Activated T-cell treated with anti-CD3 and anti-CD28 coated beads, Interleukin-2, amount 50 U/mL, for 48 hours (primary cell): Measurements from ENCODE around the gene LRRC45.

Source experiments
- DNase-seq, 2 experiments: peaks; one replicate each; pipeline ENCODE4 v3.0.0-alpha.2; 2020

LRRC45 gene

GRCh38 chr17:82008258-82008940 is 14.7 kb upstream of the LRRC45 start:
- DNase-seq = no peak

- no peak for DNase-seq
Measured at GRCh38 chr17:82008941-82009405, 14.1 kb upstream of the LRRC45 start.

- no peak for DNase-seq
Measured at GRCh38 chr17:82009413-82009812, 13.7 kb upstream of the LRRC45 start.

- no peak for DNase-seq
Measured at GRCh38 chr17:82010575-82011525, 12.3 kb upstream of the LRRC45 start.

GRCh38 chr17:82011617-82012187 is 11.4 kb upstream of the LRRC45 start:
- no peak for DNase-seq

- no peak for DNase-seq
Measured at GRCh38 chr17:82012261-82012639, 10.9 kb upstream of the LRRC45 start.

GRCh38 chr17:82012640-82013295 is 10.3 kb upstream of the LRRC45 start:
- DNase-seq = no peak

- no peak for DNase-seq
Measured at GRCh38 chr17:82013341-82013740, 9.8 kb upstream of the LRRC45 start.

GRCh38 chr17:82013772-82014321 is 9.3 kb upstream of the LRRC45 start:
- no peak for DNase-seq

- no peak for DNase-seq
Measured at GRCh38 chr17:82014432-82014831, 8.7 kb upstream of the LRRC45 start.

GRCh38 chr17:82014971-82015310 is 8.2 kb upstream of the LRRC45 start:
- DNase-seq = no peak

GRCh38 chr17:82015311-82015971 is 7.7 kb upstream of the LRRC45 start:
- DNase-seq = no peak

- DNase-seq = no peak
Measured at GRCh38 chr17:82016061-82016874, 6.8 kb upstream of the LRRC45 start.

- DNase-seq = no peak
Measured at GRCh38 chr17:82016875-82017459, 6.1 kb upstream of the LRRC45 start.

- no peak for DNase-seq
Measured at GRCh38 chr17:82017612-82018151, 5.4 kb upstream of the LRRC45 start.

GRCh38 chr17:82018152-82018988 is 4.7 kb upstream of the LRRC45 start:
- DNase-seq = no peak

GRCh38 chr17:82018989-82019689 is 4.0 kb upstream of the LRRC45 start:
- DNase-seq = no peak

- DNase-seq = peak; percentile 82 to 85
Measured at GRCh38 chr17:82019690-82020571, 3.2 kb upstream of the LRRC45 start.
